Heart left ventricle (tissue), 16 donors: ENCODE measurements around the gene CCDC195. TPM values are rescaled to one million over a fixed set of nuclear protein-coding genes. Genes with fewer than 3 reads are reported as not detected.
"Not testable (repeated sequence)": the region's sequence is repeated elsewhere in the genome, so short reads cannot be mapped to it uniquely, and the experiment has no call there.

Experiments
- ATAC-seq, 4 donors: fragments of 200-7000 bp; cut with Tn5 transposase; one replicate each; pipeline ENCODE4 v1.9.1; 2020 to 2022; ENCODE audit warnings: moderate library complexity in 4 of 4, mild to moderate bottlenecking in 3 of 4, moderate number of reproducible peaks in 1 of 4
- DNase-seq, 5 donors: peaks; one replicate each; pipeline ENCODE4 v3.0.0-alpha.2; 2020
- H3K27ac ChIP-seq, 12 donors: fragments of 200-600 bp; sonication (generic) in 4 of 12; one replicate each; pipeline versions ENCODE4 v1.5.0 to v1.8.0; 2016 to 2022; ENCODE audit warnings: mild to moderate bottlenecking in 2 of 12
- H3K27me3 ChIP-seq, 9 donors: fragments of 200-600 bp; sonication (generic) in 2 of 9; one replicate each; pipeline versions ENCODE4 v1.5.1 to v1.8.0; 2016 to 2022; ENCODE audit warnings: mild to moderate bottlenecking in 3 of 9
- H3K36me3 ChIP-seq, 9 donors: fragments of 200-600 bp; sonication (generic) in 2 of 9; one replicate each; pipeline versions ENCODE4 v1.5.0 to v1.8.0; 2018 to 2022; ENCODE audit warnings: mild to moderate bottlenecking in 2 of 9
- H3K4me1 ChIP-seq, 12 donors: fragments of 200-600 bp; sonication (generic) in 4 of 12; one replicate each; pipeline versions ENCODE4 v1.5.0 to v1.8.0; 2016 to 2022; ENCODE audit warnings: mild to moderate bottlenecking in 3 of 12
- H3K4me3 ChIP-seq, 12 donors: fragments of 200-600 bp; sonication (generic) in 4 of 12; one replicate each; pipeline versions ENCODE4 v1.5.0 to v1.8.0; 2017 to 2022; ENCODE audit warnings: mild to moderate bottlenecking in 9 of 12, moderate library complexity in 4 of 12
- H3K9me3 ChIP-seq, 12 donors: fragments of 200-600 bp; sonication (generic) in 4 of 12; one replicate each; pipeline versions ENCODE4 v1.5.0 to v1.8.0; 2016 to 2022; ENCODE audit warnings: mild to moderate bottlenecking in 1 of 12
- CTCF ChIP-seq, 12 donors: fragments of 200-600 bp; sonication (generic) in 4 of 12; IDR thresholded peaks; one replicate each; pipeline versions ENCODE4 v1.5.0 to v1.8.0; 2018 to 2022; ENCODE audit warnings: antibody characterized with exemption in 12 of 12, mild to moderate bottlenecking in 5 of 12
- POLR2A ChIP-seq, 2 donors: fragments of 450-650 bp; IDR thresholded peaks; one replicate each; pipeline ENCODE4 v1.6.1; 2017; ENCODE audit warnings: antibody characterized with exemption in 2 of 2, mild to moderate bottlenecking in 2 of 2, moderate library complexity in 2 of 2
- WGBS, 4 donors: extraction: QIAGEN DNeasy Blood & Tissue Kit in 2 of 4; methylation state at CpG; one replicate each; pipeline versions ENCODE4 v1.1.5 to v1.1.7; 2013 to 2018; 5-methylcytosine and 5-hydroxymethylcytosine counted together
- intact Hi-C, 10 donors: fragments of 100-400 bp; cut with DNase I; formaldehyde crosslinking; loops; one replicate each; pipeline versions ENCODE4 v1.11.1 to v1.14.2; 2022
- polyA plus RNA-seq, 2 donors: library from polyadenylated mRNA; stranded (reverse); fragments of 200-250 nt; gene quantifications; one replicate each; pipeline ENCODE4 v1.2.3, GENCODE V29; 2013
- total RNA-seq, 9 donors: library from RNA; depleted of rRNA in 2 of 9; stranded (reverse); fragments of >200 nt in 2 of 9; fragmentation: NEBNext Ultra II Directional in 3 of 9; extraction: Animal tissue kit (Norgen Biotek cat#: 25700) in 3 of 9; gene quantifications; one replicate each; pipeline versions ENCODE4 v1.1.0 to v1.2.4, GENCODE V29; 2016 to 2023
- donor health status: ischemic (EF 13 %, LVEDD 7.1; RV severe dilation, severe dysfunction).
- donor health status: healthy with polysubstance abuse.
- donor health status: DM: no; HTN: yes; CAD: no.
- donor health status: DM: no; HTN: no; CAD: no.
- donor health status: ischemic (EF 25% LVEDD 6.9; RV normal size, moderate dysfunction).
- donor health status: ischemic (EF 25% LVEDD 5.7; RV mildly dilated, moderate dysfunction).
- donor health status: healthy.
- donor health status: DM: yes; HTN: yes; CAD: no.
- donor health status: ischemic (EF 35%, LVEDD 5.7; RV mildly dilated, moderate dysfunction).
- donor health status: nonischemic (EF 11% LVEDD 7.7; RV severe dilation, severe dysfunction).
- donor health status: DM: yes; HTN: yes; CAD: no.
- donor health status: PGD.
- donor health status: ischemic (EF 29% LVEDD 5.4; RV normal size, mild dysfunction).
- donor health status: nonischemic (EF 23%, LVEDD 6.1; RV moderate dilation, normal function).

Gene CCDC195
- total and polyA plus RNA-seq, 11 donors: not detected

DNA sequence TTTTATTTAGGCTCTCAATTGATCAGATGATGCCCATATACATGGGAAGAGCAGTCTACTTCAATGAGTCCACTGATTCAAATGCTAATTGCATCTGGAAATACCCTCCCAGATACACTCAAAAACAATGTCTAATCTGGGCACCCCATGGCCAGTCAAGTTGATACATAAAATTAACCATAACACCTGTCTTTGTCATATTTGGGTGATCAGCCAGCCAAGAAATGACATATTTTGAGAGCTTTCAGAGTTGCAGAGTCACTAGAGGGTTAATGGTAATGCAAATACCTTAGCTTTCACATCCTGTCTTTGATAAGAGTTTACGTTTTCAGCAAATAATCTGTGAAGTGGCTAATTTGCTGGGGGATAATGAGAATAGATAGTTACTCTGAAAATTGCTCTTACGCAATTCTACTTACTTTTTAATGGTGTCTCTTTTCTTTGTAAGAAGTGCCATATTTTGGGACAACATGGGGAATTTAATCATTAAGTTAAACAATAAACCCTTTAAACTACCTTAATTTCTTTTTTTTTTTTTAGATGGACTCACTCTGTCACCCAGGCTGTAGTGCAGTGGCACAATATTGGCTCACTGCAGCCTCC, 49.1 kb downstream of the CCDC195 start:
- no peak for ATAC-seq
- 47 to 61% (median 50%) methylated on average over 2 of the region's 2 CpGs for WGBS, 4 donors

GRCh38 chr2:224663322-224663721, 52.8 kb downstream of the CCDC195 start:
- WGBS, 4 donors: 59 to 73% (median 65%) methylated on average over 2 of the region's 2 CpGs
- intact Hi-C loops: not testable (repeated sequence)

More for the DNA sequence above, 49.1 kb downstream of the CCDC195 start:
- Histone ChIP-seq H3K4me3 (no peak overlapping the region), H3K4me1 (no peaks in the 10 kb centered on the region), H3K36me3 (no peaks in the 10 kb centered on the region), H3K27me3 (no peaks in the 10 kb centered on the region), H3K9me3 (peaks cover 0 to 14% (median 6%) of the 10 kb centered on the region in 12 donors), H3K27ac (no peak overlapping the region)
- TF ChIP-seq POLR2A (IDR thresholded peaks at IDR 0.05) (no peak), CTCF (IDR thresholded peaks at IDR 0.05) (no peak)
- no peak for DNase-seq
- intact Hi-C loops: no loop called here

GRCh38 chr2:224661708-224662107, 54.5 kb downstream of the CCDC195 start:
- H3K4me1 ChIP-seq, DNase-seq, intact Hi-C loops, ATAC-seq, H3K27ac ChIP-seq, H3K27me3 ChIP-seq, H3K36me3 ChIP-seq, H3K4me3 ChIP-seq: not testable (repeated sequence)
- WGBS, 4 donors: 73 to 81% (median 77%) methylated on average over 5 of the region's 5 CpGs
- peaks cover 0 to 14% (median 6%) of the 10 kb centered on the region in 12 donors for H3K9me3 ChIP-seq

More at GRCh38 chr2:224663322-224663721, 52.8 kb downstream of the CCDC195 start:
- DNase-seq, H3K4me3 ChIP-seq, H3K36me3 ChIP-seq, ATAC-seq, H3K27me3 ChIP-seq, H3K27ac ChIP-seq, H3K4me1 ChIP-seq: not testable (repeated sequence)
- H3K9me3 ChIP-seq: peaks cover 0 to 14% (median 6%) of the 10 kb centered on the region in 12 donors

DNA sequence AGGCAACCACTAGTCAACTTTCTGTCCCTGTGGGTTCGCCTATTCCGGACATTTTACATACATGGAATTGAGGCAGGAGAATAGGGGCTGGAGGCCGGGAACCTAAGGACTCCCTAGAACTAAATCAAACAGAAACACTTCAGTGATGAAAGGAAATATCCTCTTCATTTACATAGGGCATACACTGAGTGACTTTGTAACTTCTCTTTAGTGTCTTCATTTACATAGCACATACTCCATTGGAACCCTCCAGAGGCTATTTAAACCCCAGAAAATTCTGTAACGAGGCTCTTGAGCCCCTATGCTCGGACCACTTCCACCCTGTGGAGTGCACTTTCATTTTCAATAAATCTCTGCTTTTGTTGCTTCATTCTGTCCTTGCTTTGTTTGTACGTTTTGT, 56.5 kb downstream of the CCDC195 start:
- no peak overlapping the region for H3K27ac ChIP-seq
- DNase-seq: no peak
- H3K36me3 ChIP-seq: no peaks in the 10 kb centered on the region
- TF ChIP-seq CTCF (IDR thresholded peaks at IDR 0.05) (no peak), POLR2A (IDR thresholded peaks at IDR 0.05) (no peak)
- WGBS, 4 donors: 80 to 84% (median 82%) methylated on average over 6 of the region's 6 CpGs
- H3K4me1 ChIP-seq: no peaks in the 10 kb centered on the region
- intact Hi-C loops: loop anchor here in 2 of 10 donors (10.0 kb wide), 2 partner anchors 205 to 215 kb away; no protein-coding TSS in a partner anchor
- H3K9me3 ChIP-seq: peaks cover 0 to 15% (median 10%) of the 10 kb centered on the region in 12 donors
- H3K4me3 ChIP-seq: no peak overlapping the region
- ATAC-seq: no peak
- peaks cover 0 to 4% (median 0%) of the 10 kb centered on the region in 9 donors for H3K27me3 ChIP-seq

GRCh38 chr2:224658780-224659405, 57.3 kb downstream of the CCDC195 start:
- no peak for DNase-seq
- peaks cover 0 to 4% (median 0%) of the 10 kb centered on the region in 9 donors for H3K27me3 ChIP-seq
- H3K27ac ChIP-seq: no peak overlapping the region
- intact Hi-C loops: loop anchor here in 2 of 10 donors (10.0 kb wide), 2 partner anchors 204 to 214 kb away; no protein-coding TSS in a partner anchor
- H3K36me3 ChIP-seq: no peaks in the 10 kb centered on the region
- ATAC-seq: no peak
- H3K4me3 ChIP-seq: no peak overlapping the region
- peaks cover 0 to 15% (median 10%) of the 10 kb centered on the region in 12 donors for H3K9me3 ChIP-seq
- no peak for TF ChIP-seq POLR2A (IDR thresholded peaks at IDR 0.05)
- TF ChIP-seq CTCF (IDR thresholded peaks at IDR 0.05): no peak
- no peaks in the 10 kb centered on the region for H3K4me1 ChIP-seq
